Astrocyte (in vitro differentiated cells and primary cell): ENCODE data around the gene CPED1.

ENCODE experiments used
- EZH2 ChIP-seq: IDR thresholded peaks from 2 replicates; pipeline ENCODE4 v1.6.1; 2012; ENCODE audit warnings: mild to moderate bottlenecking, low read length, inconsistent platforms; ENCODE audit not compliant: insufficient read depth
- TF ChIP-seq, protein P1 (sequence below): IDR thresholded peaks from 2 replicates; pipeline ENCODE4 v1.5.1; 2011; ENCODE audit warnings: low read depth, mild to moderate bottlenecking, inconsistent platforms, low read length, moderate library complexity; ENCODE audit not compliant: insufficient read depth

DNA sequence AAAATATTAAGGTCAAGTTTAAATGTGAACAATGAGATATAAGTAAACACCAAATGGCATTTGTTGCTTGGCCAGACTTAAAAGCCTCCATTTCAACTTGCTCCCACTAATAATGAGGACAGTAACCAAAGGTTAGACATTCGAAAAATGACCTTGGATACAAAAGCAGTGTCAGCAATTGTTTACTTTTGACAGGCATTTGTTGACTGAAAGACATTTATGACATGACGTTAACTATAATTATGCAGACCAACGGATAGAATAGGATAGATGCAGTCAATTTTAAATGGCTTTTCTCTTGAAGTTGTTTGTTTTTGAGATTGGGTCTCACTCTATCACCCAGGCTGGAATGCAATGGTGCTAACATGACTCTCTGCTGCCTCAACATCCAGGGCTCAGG is 333.9 kb downstream of the CPED1 start:
- no peak for TF ChIP-seq EZH2
- TF ChIP-seq, protein P1, sequence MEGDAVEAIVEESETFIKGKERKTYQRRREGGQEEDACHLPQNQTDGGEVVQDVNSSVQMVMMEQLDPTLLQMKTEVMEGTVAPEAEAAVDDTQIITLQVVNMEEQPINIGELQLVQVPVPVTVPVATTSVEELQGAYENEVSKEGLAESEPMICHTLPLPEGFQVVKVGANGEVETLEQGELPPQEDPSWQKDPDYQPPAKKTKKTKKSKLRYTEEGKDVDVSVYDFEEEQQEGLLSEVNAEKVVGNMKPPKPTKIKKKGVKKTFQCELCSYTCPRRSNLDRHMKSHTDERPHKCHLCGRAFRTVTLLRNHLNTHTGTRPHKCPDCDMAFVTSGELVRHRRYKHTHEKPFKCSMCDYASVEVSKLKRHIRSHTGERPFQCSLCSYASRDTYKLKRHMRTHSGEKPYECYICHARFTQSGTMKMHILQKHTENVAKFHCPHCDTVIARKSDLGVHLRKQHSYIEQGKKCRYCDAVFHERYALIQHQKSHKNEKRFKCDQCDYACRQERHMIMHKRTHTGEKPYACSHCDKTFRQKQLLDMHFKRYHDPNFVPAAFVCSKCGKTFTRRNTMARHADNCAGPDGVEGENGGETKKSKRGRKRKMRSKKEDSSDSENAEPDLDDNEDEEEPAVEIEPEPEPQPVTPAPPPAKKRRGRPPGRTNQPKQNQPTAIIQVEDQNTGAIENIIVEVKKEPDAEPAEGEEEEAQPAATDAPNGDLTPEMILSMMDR = no peak
